IMR-90 (cell line): ENCODE results near the gene ZNF835. TPM values are rescaled to one million over a fixed set of nuclear protein-coding genes. Genes with fewer than 3 reads are reported as not detected.
"Not testable (repeated sequence)": the region's sequence is repeated elsewhere in the genome, so short reads cannot be mapped to it uniquely, and the experiment has no call there.

Source experiments
- ATAC-seq: fragments of 200-7000 bp; cut with Tn5 transposase; 2 replicates; pipeline ENCODE4 v1.9.1; 2020; ENCODE audit warnings: low read depth, mild to moderate bottlenecking, moderate library complexity
- BruUV-seq: library from RNA; stranded (reverse); fragments of 400-500 nt; replicated peaks from 2 replicates; lab custom pipeline; 2021; lab: Mats Ljungman, UMichigan
- CTCF ChIA-PET: fragments of 300-600 bp; formaldehyde crosslinking; extraction: SDS; loops from one replicate; lab custom pipeline; 2021; ENCODE audit warnings: antibody characterized with exemption; lab: Yijun Ruan, JAX
- POLR2A ChIA-PET: fragments of 300-600 bp; sonication (Branson Sonifier 250); formaldehyde crosslinking; loops from one replicate; lab custom pipeline; 2022; ENCODE audit warnings: antibody characterized with exemption; ENCODE audit not compliant: unreplicated experiment; lab: Charles Lee
- DNase-seq: peaks from one replicate; pipeline ENCODE4 v3.0.0; 2013
- H2AFZ ChIP-seq: replicated peaks from 2 replicates; pipeline ENCODE3; 2013; ENCODE audit warnings: low read length, mild to moderate bottlenecking; ENCODE audit not compliant: poor library complexity
- H2AK5ac ChIP-seq: 2 replicates; pipeline ENCODE4 v1.6.1; 2013; ENCODE audit warnings: low read depth, low read length, inconsistent platforms
- H2AK9ac ChIP-seq: replicated peaks from 2 replicates; pipeline ENCODE3; 2013; ENCODE audit warnings: mild to moderate bottlenecking, low read depth, low read length, moderate library complexity; ENCODE audit not compliant: poor library complexity
- H2BK120ac ChIP-seq: 2 replicates; pipeline ENCODE4 v1.6.1; 2013; ENCODE audit warnings: low read depth, low read length, inconsistent platforms
- H2BK15ac ChIP-seq: 3 replicates; pipeline ENCODE4 v1.6.1; 2013; ENCODE audit warnings: low read depth, low read length, inconsistent platforms
- H2BK20ac ChIP-seq: 2 replicates; pipeline ENCODE4 v1.6.1; 2013; ENCODE audit warnings: low read depth, mild to moderate bottlenecking, inconsistent platforms, low read length, moderate library complexity
- H2BK5ac ChIP-seq: 2 replicates; pipeline ENCODE4 v1.6.1; 2013; ENCODE audit warnings: mild to moderate bottlenecking, low read depth, low read length, inconsistent platforms; ENCODE audit not compliant: poor library complexity, severe bottlenecking
- H3K14ac ChIP-seq: replicated peaks from 2 replicates; pipeline ENCODE4 v1.6.1; 2013; ENCODE audit warnings: low read depth, low read length, inconsistent platforms
- H3K18ac ChIP-seq: 2 replicates; pipeline ENCODE4 v1.6.1; 2013; ENCODE audit warnings: low read depth, low read length, control low read depth
- H3K23ac ChIP-seq: 2 replicates; pipeline ENCODE4 v1.6.1; 2013; ENCODE audit warnings: low read depth, low read length, inconsistent platforms
- H3K27ac ChIP-seq: 2 replicates; pipeline ENCODE4 v1.5.1; 2013; ENCODE audit warnings: mild to moderate bottlenecking, control low read depth, low read length; ENCODE audit not compliant: insufficient read depth
- H3K27me3 ChIP-seq: 2 replicates; pipeline ENCODE4 v1.6.1; 2013; ENCODE audit warnings: low read length; ENCODE audit not compliant: control insufficient read depth, insufficient read depth
- H3K36me3 ChIP-seq: 2 replicates; pipeline ENCODE4 v1.6.1; 2013; ENCODE audit warnings: low read length, mixed read lengths; ENCODE audit not compliant: control insufficient read depth, insufficient read depth
- H3K4ac ChIP-seq: 2 replicates; pipeline ENCODE4 v1.6.1; 2013; ENCODE audit warnings: low read depth, low read length, inconsistent platforms
- H3K4me1 ChIP-seq: 2 replicates; pipeline ENCODE4 v1.6.1; 2013; ENCODE audit warnings: low read length, mixed read lengths; ENCODE audit not compliant: control insufficient read depth, insufficient read depth
- H3K4me2 ChIP-seq: 2 replicates; pipeline ENCODE4 v1.6.1; 2013; ENCODE audit warnings: low read depth, mild to moderate bottlenecking, control low read depth, low read length, moderate library complexity
- H3K4me3 ChIP-seq: 2 replicates; pipeline ENCODE4 v1.5.1; 2013; ENCODE audit warnings: low read depth, mild to moderate bottlenecking, control low read depth, low read length, moderate library complexity; ENCODE audit not compliant: insufficient read depth
- H3K56ac ChIP-seq: 2 replicates; pipeline ENCODE4 v1.6.1; 2013; ENCODE audit warnings: low read length, inconsistent platforms; ENCODE audit not compliant: insufficient read depth; ENCODE audit errors: extremely low read depth
- H3K79me1 ChIP-seq, 2 experiments: 2 replicates each; pipeline ENCODE4 v1.6.1; 2013; ENCODE audit warnings: low read length in 2 of 2, inconsistent platforms in 1 of 2, low read depth in 1 of 2
- H3K9ac ChIP-seq: 2 replicates; pipeline ENCODE4 v1.6.1; 2013; ENCODE audit warnings: low read depth, low read length, control low read depth
- H3K9me1 ChIP-seq: 2 replicates; pipeline ENCODE4 v1.6.1; 2013; ENCODE audit warnings: low read length, inconsistent platforms; ENCODE audit not compliant: insufficient read depth
- H3K9me3 ChIP-seq: 2 replicates; pipeline ENCODE4 v1.6.1; 2013; ENCODE audit warnings: low read length; ENCODE audit not compliant: control insufficient read depth, insufficient read depth
- H4K20me1 ChIP-seq: 2 replicates; pipeline ENCODE4 v1.6.1; 2013; ENCODE audit warnings: low read length, inconsistent platforms; ENCODE audit not compliant: insufficient read depth
- H4K5ac ChIP-seq: 2 replicates; pipeline ENCODE4 v1.6.1; 2013; ENCODE audit warnings: mild to moderate bottlenecking, low read depth, low read length, control low read depth
- H4K8ac ChIP-seq, 2 experiments: 2 replicates each; pipeline ENCODE4 v1.6.1; 2013; ENCODE audit warnings: low read depth in 2 of 2, low read length in 2 of 2, control low read depth in 1 of 2, inconsistent platforms in 1 of 2
- H4K91ac ChIP-seq: 2 replicates; pipeline ENCODE4 v1.6.1; 2013; ENCODE audit warnings: low read depth, low read length, inconsistent platforms; ENCODE audit not compliant: insufficient read depth
- CEBPB ChIP-seq: IDR thresholded peaks from 2 replicates; pipeline ENCODE4 v1.6.1; 2012; ENCODE audit warnings: low read depth, low read length, improper control_type of control experiment
- FOS ChIP-seq: fragments of 150-350 bp; IDR thresholded peaks from 2 replicates; pipeline ENCODE4 v1.6.1; 2016; ENCODE audit warnings: low read depth, low read length
- MAFK ChIP-seq: IDR thresholded peaks from 2 replicates; pipeline ENCODE4 v1.6.1; 2012; ENCODE audit warnings: low read depth, low read length, improper control_type of control experiment
- NFE2L2 ChIP-seq: fragments of 150-350 bp; IDR thresholded peaks from 2 replicates; pipeline ENCODE4 v1.6.1; 2016; ENCODE audit warnings: low read depth, mild to moderate bottlenecking, low read length
- POLR2A ChIP-seq: IDR thresholded peaks from 2 replicates; pipeline ENCODE4 v1.6.1; 2012; ENCODE audit warnings: mild to moderate bottlenecking, low read depth, low read length
- RAD21 ChIP-seq: IDR thresholded peaks from 2 replicates; pipeline ENCODE4 v1.6.1; 2012; ENCODE audit warnings: low read length, improper control_type of control experiment
- RCOR1 ChIP-seq: IDR thresholded peaks from 2 replicates; pipeline ENCODE4 v1.6.1; 2012; ENCODE audit warnings: mild to moderate bottlenecking, low read length, improper control_type of control experiment; ENCODE audit not compliant: insufficient replicate concordance
- WGBS, 2 experiments: methylation state at CpG; one replicate each; pipeline versions ENCODE4 v1.1.5 to v1.1.7; 2013; ENCODE audit warnings: missing lambda C conversion rate in 2 of 2; ENCODE audit not compliant: insufficient read length in 1 of 2; ENCODE audit errors: extremely low coverage in 2 of 2; 5-methylcytosine and 5-hydroxymethylcytosine counted together
- dilution Hi-C: fragments of 300-500 bp; cut with HindIII; formaldehyde crosslinking; loops from one replicate; pipeline ENCODE4 v1.14.3; 2018; ENCODE audit warnings: low sequenced_read_pairs; ENCODE audit not compliant: unreplicated experiment
- in situ Hi-C: fragments of 300-500 bp; cut with MboI; formaldehyde crosslinking; loops from 3 replicates; pipeline ENCODE4 v1.14.3; 2019; ENCODE audit warnings: low sequenced_read_pairs, inconsistent platforms, mixed read lengths
- intact Hi-C: fragments of 100-400 bp; cut with micrococcal nuclease; formaldehyde crosslinking; loops from 2 replicates; pipeline ENCODE4 v1.10.0; 2022
- polyA plus RNA-seq, 3 experiments: library from polyadenylated mRNA; depleted of rRNA; stranded (reverse); fragments of >200 nt; gene quantifications; 2 replicates each; pipeline ENCODE4 v1.2.3, GENCODE V29; 2012; ENCODE audit warnings: low replicate concordance in 1 of 3
- total RNA-seq: library from RNA; depleted of rRNA; stranded (reverse); fragments of >200 nt; gene quantifications from 2 replicates; pipeline ENCODE4 v1.2.3, GENCODE V29; 2012

ZNF835 gene
- total and polyA plus RNA-seq, 2 of the 4 experiments (the other 2 are of a cell fraction): not detected

- ChIA-PET CTCF (no interaction called here), POLR2A (no interaction called here)
- intact Hi-C loops: no loop called here
- H2AK5ac ChIP-seq: no peak overlapping the region
- no peak overlapping the region for H2AFZ ChIP-seq
- no peaks in the 10 kb centered on the region for H4K20me1 ChIP-seq
- BruUV-seq: no TSS peak
- no peak overlapping the region for H2AK9ac ChIP-seq
- no peak overlapping the region for H3K27ac ChIP-seq
- no peak overlapping the region for H3K4ac ChIP-seq
- H4K91ac ChIP-seq: no peak overlapping the region
- no peak overlapping the region for H2BK15ac ChIP-seq
- H4K8ac ChIP-seq: no peak overlapping the region
- no peaks in the 10 kb centered on the region for H3K9me1 ChIP-seq
- no peak overlapping the region for H2BK120ac ChIP-seq
- H3K23ac ChIP-seq: no peak overlapping the region
- no peak overlapping the region for H3K56ac ChIP-seq
- H3K4me1 ChIP-seq: no peaks in the 10 kb centered on the region
- peaks cover 34% of the 10 kb centered on the region for H3K9me3 ChIP-seq
- H3K79me1 ChIP-seq: no peaks in the 10 kb centered on the region
- no peak overlapping the region for H2BK20ac ChIP-seq
- H3K4me3 ChIP-seq: no peak overlapping the region
- DNase-seq: no peak
- no peaks in the 10 kb centered on the region for H3K36me3 ChIP-seq
- H2BK5ac ChIP-seq: no peak overlapping the region
- in situ Hi-C loops: no loop called here
- H3K4me2 ChIP-seq: no peak overlapping the region
- dilution Hi-C loops: no loop called here
- H4K5ac ChIP-seq: no peak overlapping the region
- no peak for ATAC-seq
- no peak overlapping the region for H3K14ac ChIP-seq
- no peaks in the 10 kb centered on the region for H3K27me3 ChIP-seq
- no peak for TF ChIP-seq CEBPB
- TF ChIP-seq MAFK: no peak
- no peak for TF ChIP-seq POLR2A
- no peak for TF ChIP-seq RAD21
- TF ChIP-seq NFE2L2: no peak
- no peak for TF ChIP-seq RCOR1
- no peak for TF ChIP-seq FOS
- no peak overlapping the region for H3K9ac ChIP-seq
- no peak overlapping the region for H3K18ac ChIP-seq
- 34% methylated on average over 5 of the region's 8 CpGs; no CpG with 5 or more reads in 1 of the 2 experiments for WGBS, 2 experiments
Observed at GRCh38 chr19:56678205-56678604, 6.6 kb upstream of the ZNF835 start.

- CTCF ChIA-PET, H3K4ac ChIP-seq, H4K8ac ChIP-seq, H4K91ac ChIP-seq, dilution Hi-C loops, H3K14ac ChIP-seq, BruUV-seq, H2BK20ac ChIP-seq, DNase-seq, H3K4me1 ChIP-seq, H3K9ac ChIP-seq, H3K18ac ChIP-seq, H3K9me1 ChIP-seq, ATAC-seq, H4K20me1 ChIP-seq, POLR2A ChIA-PET, H3K27ac ChIP-seq, H2AK9ac ChIP-seq, H3K27me3 ChIP-seq, H2BK120ac ChIP-seq, H3K23ac ChIP-seq, H2BK15ac ChIP-seq, H2AFZ ChIP-seq, H2BK5ac ChIP-seq, H2AK5ac ChIP-seq, H3K4me2 ChIP-seq, H3K4me3 ChIP-seq, H4K5ac ChIP-seq, intact Hi-C loops, H3K56ac ChIP-seq, in situ Hi-C loops, H3K79me1 ChIP-seq, H3K36me3 ChIP-seq: not testable (repeated sequence)
- no CpG with 5 or more reads among the region's 2 CpGs for WGBS, 2 experiments
- H3K9me3 ChIP-seq: peaks cover 45% of the 10 kb centered on the region
Observed at GRCh38 chr19:56672610-56673009, 1.1 kb upstream of the ZNF835 start.
